Measurements from ENCODE around the gene LRSAM1. TPM values are rescaled to one million over a fixed set of nuclear protein-coding genes. Genes with fewer than 3 reads are reported as not detected.

Gene LRSAM1
- total and polyA plus RNA-seq, 9 of the 15 experiments (the other 6 are each of a cell fraction or from before 2014, with no cell fraction given) = 0.07 to 16.2 (median 4.7) TPM

DNA sequence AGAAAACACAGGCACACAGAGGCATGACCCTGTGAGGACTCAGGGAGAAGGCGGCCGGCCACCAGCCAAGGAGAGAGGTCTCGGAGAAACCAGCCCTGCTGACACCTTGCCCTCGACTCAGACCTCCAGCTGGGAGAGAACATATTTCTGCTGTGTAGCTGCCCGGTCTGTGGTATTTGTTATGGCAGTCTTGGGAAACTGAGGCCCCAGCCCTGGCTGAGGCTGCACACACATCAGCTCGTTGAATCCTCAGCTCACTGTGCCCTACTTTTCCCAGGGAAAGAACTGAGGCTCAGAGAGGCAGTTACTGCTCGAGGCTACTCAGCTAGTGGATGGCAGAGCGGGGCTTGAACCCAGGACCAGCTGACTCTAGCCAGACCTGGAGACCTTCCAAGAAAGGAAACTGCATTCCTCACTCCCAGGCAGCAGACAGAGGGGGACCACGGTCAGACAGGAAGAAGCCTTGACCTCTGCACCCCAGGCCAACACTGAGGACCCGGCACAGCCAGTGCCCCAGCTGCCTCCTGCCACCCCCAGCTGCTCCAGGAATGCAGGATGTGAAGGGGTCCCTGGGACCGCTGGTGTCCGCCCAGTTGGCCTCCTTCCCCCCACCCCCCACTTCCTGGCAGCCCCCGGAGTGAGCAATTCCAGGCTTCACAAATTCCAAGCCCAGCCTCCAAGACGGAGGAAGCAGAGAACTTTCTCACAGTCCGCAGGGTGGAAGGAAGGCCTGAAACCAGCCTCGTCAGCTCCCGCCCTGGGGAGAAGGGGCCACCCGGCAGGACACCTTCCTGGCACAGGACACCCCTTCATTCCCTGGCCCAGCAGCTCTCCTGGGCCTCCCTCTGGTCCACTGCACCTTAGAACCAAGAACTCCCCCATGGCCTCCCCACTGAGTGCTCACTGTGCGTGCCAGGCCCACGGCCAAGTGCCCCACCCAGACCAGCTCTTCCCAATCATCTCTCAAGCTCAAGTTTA lies 69.9 kb downstream of the LRSAM1 start:
- H2AFZ ChIP-seq (ENCODE audit: low read depth, low read length) = no peak overlapping the region
- no peak for ATAC-seq
- DNase-seq (ENCODE audit: extremely low read depth in 1 of 4, low spot score in 3 of 4) = no peak
- 94% methylated on average over 18 of the region's 20 CpGs for WGBS (ENCODE audit: insufficient coverage, low coverage, missing lambda C conversion rate)
- intact Hi-C loops (cut with micrococcal nuclease) (loop anchor here (5.0 kb wide), 1 partner anchor 66 kb away; no protein-coding TSS in a partner anchor), in situ Hi-C loops (cut with MboI) (no loop called here)
- peaks cover 0 to 5% of the 10 kb centered on the region in 2 experiments; a peak in 1 of 5 replicates for H3K4me1 ChIP-seq (replicated peaks in 1 of 2; ENCODE audit: control insufficient read depth in 2 of 2, insufficient read depth in 2 of 2, low read length in 2 of 2)
- POLR2A ChIA-PET = no interaction called here
- H3K9me1 ChIP-seq (ENCODE audit: control insufficient read depth, insufficient read depth, low read length) = no peaks in the 10 kb centered on the region
- FAIRE-seq = no peak
- BruUV-seq (replicated peaks) = no TSS peak
- no peak overlapping the region for H3K9ac ChIP-seq (ENCODE audit: insufficient read depth in 1 of 2, low read depth in 2 of 2, low read length in 2 of 2)
- no peak overlapping the region for H3K27ac ChIP-seq (ENCODE audit: extremely low read depth, low read depth, low read length)
- H3K9me3 ChIP-seq (replicated peaks; ENCODE audit: control insufficient read depth, insufficient read depth, low read depth, low read length) = peaks cover 26% of the 10 kb centered on the region
- H3K27me3 ChIP-seq (ENCODE audit: control insufficient read depth in 2 of 2, insufficient read depth in 2 of 2, low read length in 2 of 2) = no peaks in the 10 kb centered on the region
- H3K4me2 ChIP-seq (ENCODE audit: insufficient read depth, low read length) = no peak overlapping the region
- no peak overlapping the region for H3K4me3 ChIP-seq
- no peaks in the 10 kb centered on the region for H3K79me2 ChIP-seq (ENCODE audit: control insufficient read depth, insufficient read depth, low read length)
- CTCF ChIA-PET (ENCODE audit: low intra/inter-chr PET ratio) = no interaction called here
- H3K36me3 ChIP-seq (ENCODE audit: control insufficient read depth, insufficient read depth, low read length) = peaks cover 81% of the 10 kb centered on the region
- H4K20me1 ChIP-seq (replicated peaks; ENCODE audit: control insufficient read depth, insufficient read depth, low read length) = no peaks in the 10 kb centered on the region
- TF ChIP-seq, protein P1, sequence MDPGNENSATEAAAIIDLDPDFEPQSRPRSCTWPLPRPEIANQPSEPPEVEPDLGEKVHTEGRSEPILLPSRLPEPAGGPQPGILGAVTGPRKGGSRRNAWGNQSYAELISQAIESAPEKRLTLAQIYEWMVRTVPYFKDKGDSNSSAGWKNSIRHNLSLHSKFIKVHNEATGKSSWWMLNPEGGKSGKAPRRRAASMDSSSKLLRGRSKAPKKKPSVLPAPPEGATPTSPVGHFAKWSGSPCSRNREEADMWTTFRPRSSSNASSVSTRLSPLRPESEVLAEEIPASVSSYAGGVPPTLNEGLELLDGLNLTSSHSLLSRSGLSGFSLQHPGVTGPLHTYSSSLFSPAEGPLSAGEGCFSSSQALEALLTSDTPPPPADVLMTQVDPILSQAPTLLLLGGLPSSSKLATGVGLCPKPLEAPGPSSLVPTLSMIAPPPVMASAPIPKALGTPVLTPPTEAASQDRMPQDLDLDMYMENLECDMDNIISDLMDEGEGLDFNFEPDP (CRISPR knock-in tag; IDR thresholded peaks at IDR 0.05) = no peak
- TF ChIP-seq SNRNP70 (optimal IDR thresholded peaks at IDR 0.05; ENCODE audit: low read depth, low read length) = no peak
- TF ChIP-seq, protein P2, sequence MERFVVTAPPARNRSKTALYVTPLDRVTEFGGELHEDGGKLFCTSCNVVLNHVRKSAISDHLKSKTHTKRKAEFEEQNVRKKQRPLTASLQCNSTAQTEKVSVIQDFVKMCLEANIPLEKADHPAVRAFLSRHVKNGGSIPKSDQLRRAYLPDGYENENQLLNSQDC (CRISPR knock-in tag; IDR thresholded peaks at IDR 0.05) = no peak
- no peak for TF ChIP-seq CCNT2 (IDR thresholded peaks at IDR 0.05; ENCODE audit: borderline replicate concordance, extremely low read depth, insufficient read length, low read depth, low read length)
- no peak for TF ChIP-seq ESRRB (CRISPR knock-in tag; IDR thresholded peaks at IDR 0.05; ENCODE audit: borderline replicate concordance)
- TF ChIP-seq, protein P3, sequence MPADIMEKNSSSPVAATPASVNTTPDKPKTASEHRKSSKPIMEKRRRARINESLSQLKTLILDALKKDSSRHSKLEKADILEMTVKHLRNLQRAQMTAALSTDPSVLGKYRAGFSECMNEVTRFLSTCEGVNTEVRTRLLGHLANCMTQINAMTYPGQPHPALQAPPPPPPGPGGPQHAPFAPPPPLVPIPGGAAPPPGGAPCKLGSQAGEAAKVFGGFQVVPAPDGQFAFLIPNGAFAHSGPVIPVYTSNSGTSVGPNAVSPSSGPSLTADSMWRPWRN (IDR thresholded peaks at IDR 0.05; ENCODE audit: low read depth) = no peak
- TF ChIP-seq PCBP1 (IDR thresholded peaks at IDR 0.05; ENCODE audit: low read depth, low read length, poor library complexity, severe bottlenecking) = no peak
- TF ChIP-seq YY1 (IDR thresholded peaks at IDR 0.05; ENCODE audit: borderline replicate concordance in 1 of 3, control insufficient read depth in 1 of 3, extremely low read depth in 1 of 3, insufficient read depth in 3 of 3, insufficient read length in 1 of 3, insufficient replicate concordance in 2 of 3, low read depth in 1 of 3, low read length in 2 of 3) = no peak
- no peak for TF ChIP-seq CBFB (CRISPR knock-in tag; IDR thresholded peaks at IDR 0.05)
- no peak for TF ChIP-seq SRSF3 (IDR thresholded peaks at IDR 0.05; ENCODE audit: insufficient read depth, low read length)
- TF ChIP-seq ADNP (tag; IDR thresholded peaks at IDR 0.05) = no peak
- TF ChIP-seq ZNF239 (CRISPR knock-in tag; IDR thresholded peaks at IDR 0.05) = no peak
- no peak for TF ChIP-seq ESRRA (IDR thresholded peaks at IDR 0.05; ENCODE audit: borderline replicate concordance, low read depth)
- TF ChIP-seq, protein P4, sequence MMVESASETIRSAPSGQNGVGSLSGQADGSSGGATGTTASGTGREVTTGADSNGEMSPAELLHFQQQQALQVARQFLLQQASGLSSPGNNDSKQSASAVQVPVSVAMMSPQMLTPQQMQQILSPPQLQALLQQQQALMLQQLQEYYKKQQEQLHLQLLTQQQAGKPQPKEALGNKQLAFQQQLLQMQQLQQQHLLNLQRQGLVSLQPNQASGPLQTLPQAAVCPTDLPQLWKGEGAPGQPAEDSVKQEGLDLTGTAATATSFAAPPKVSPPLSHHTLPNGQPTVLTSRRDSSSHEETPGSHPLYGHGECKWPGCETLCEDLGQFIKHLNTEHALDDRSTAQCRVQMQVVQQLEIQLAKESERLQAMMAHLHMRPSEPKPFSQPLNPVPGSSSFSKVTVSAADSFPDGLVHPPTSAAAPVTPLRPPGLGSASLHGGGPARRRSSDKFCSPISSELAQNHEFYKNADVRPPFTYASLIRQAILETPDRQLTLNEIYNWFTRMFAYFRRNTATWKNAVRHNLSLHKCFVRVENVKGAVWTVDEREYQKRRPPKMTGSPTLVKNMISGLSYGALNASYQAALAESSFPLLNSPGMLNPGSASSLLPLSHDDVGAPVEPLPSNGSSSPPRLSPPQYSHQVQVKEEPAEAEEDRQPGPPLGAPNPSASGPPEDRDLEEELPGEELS (CRISPR knock-in tag; IDR thresholded peaks at IDR 0.05; ENCODE audit: borderline replicate concordance) = no peak

All from K562 (cell line).